Measurements from ENCODE around the gene LMNA. TPM values are rescaled to one million over a fixed set of nuclear protein-coding genes. Genes with fewer than 3 reads are reported as not detected.
"Not testable (repeated sequence)": the region's sequence is repeated elsewhere in the genome, so short reads cannot be mapped to it uniquely, and the experiment has no call there.

The LMNA gene
- total RNA-seq, 2 donors from 2014 or later, result 740 to 804 TPM

DNA sequence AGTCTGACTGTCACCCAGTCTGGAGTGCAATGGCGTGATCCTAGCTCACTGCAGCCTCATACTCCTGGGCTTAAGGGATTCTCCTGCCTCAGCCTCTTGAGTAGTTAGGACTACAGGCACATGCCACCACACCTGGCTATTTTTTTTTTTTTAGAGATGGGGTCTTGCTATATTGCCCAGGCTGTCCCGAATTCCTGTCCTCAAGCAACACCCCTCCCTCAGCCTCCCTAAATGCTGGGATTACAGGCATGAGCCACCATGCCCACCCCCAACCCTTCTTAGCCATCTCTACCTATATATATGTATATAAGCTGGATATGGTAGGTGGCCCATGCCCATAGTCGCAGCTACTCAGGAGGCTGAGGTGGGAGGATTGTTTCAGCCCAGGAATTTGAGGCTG is 66.0 kb downstream of the LMNA start:
- ATAC-seq (ENCODE audit: insufficient number of reproducible peaks, low FRiP score, low read depth), result no peak
- Histone ChIP-seq H3K9me3 (no peaks in the 10 kb centered on the region), H3K4me1 (ENCODE audit: control insufficient read depth in 1 of 2, low read depth in 2 of 2) (no peaks in the 10 kb centered on the region), H3K36me3 (peaks cover 6% of the 10 kb centered on the region), H3K27ac (no peak overlapping the region), H3K4me3 (no peak overlapping the region), H3K27me3 (replicated peaks; ENCODE audit: insufficient read depth) (no peaks in the 10 kb centered on the region)
- TF ChIP-seq, protein P1, sequence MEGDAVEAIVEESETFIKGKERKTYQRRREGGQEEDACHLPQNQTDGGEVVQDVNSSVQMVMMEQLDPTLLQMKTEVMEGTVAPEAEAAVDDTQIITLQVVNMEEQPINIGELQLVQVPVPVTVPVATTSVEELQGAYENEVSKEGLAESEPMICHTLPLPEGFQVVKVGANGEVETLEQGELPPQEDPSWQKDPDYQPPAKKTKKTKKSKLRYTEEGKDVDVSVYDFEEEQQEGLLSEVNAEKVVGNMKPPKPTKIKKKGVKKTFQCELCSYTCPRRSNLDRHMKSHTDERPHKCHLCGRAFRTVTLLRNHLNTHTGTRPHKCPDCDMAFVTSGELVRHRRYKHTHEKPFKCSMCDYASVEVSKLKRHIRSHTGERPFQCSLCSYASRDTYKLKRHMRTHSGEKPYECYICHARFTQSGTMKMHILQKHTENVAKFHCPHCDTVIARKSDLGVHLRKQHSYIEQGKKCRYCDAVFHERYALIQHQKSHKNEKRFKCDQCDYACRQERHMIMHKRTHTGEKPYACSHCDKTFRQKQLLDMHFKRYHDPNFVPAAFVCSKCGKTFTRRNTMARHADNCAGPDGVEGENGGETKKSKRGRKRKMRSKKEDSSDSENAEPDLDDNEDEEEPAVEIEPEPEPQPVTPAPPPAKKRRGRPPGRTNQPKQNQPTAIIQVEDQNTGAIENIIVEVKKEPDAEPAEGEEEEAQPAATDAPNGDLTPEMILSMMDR (IDR thresholded peaks at IDR 0.05), result no peak
- no peak for DNase-seq (ENCODE audit: low spot score)

DNA sequence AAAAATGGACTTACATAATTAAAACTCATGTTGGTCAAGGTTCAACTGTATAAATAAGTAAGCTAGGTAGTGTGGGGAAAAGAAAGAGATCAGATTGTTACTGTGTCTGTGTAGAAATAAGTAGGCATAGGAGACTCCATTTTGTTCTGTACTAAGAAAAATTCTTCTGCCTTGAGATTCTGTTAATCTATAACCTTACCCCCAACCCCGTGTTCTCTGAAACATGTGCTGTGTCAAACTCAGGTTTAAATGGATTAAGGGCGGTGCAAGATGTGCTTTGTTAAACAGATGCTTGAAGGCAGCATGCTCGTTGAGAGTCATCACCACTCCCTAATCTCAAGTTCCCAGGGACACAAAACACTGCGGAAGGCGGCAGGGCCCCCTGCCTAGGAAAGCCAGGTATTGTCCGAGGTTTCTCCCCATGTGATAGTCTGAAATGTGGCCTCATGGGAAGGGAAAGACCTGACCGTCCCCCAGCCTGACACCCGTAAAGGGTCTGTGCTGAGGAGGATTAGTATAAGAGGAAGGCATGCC is 66.9 kb downstream of the LMNA start:
- H3K36me3 ChIP-seq; H3K27me3 ChIP-seq (replicated peaks; ENCODE audit: insufficient read depth); H3K4me1 ChIP-seq (ENCODE audit: control insufficient read depth in 1 of 2, low read depth in 2 of 2); H3K27ac ChIP-seq; H3K4me3 ChIP-seq; H3K9me3 ChIP-seq; DNase-seq (ENCODE audit: low spot score); ATAC-seq (ENCODE audit: insufficient number of reproducible peaks, low FRiP score, low read depth): not testable (repeated sequence)

DNA sequence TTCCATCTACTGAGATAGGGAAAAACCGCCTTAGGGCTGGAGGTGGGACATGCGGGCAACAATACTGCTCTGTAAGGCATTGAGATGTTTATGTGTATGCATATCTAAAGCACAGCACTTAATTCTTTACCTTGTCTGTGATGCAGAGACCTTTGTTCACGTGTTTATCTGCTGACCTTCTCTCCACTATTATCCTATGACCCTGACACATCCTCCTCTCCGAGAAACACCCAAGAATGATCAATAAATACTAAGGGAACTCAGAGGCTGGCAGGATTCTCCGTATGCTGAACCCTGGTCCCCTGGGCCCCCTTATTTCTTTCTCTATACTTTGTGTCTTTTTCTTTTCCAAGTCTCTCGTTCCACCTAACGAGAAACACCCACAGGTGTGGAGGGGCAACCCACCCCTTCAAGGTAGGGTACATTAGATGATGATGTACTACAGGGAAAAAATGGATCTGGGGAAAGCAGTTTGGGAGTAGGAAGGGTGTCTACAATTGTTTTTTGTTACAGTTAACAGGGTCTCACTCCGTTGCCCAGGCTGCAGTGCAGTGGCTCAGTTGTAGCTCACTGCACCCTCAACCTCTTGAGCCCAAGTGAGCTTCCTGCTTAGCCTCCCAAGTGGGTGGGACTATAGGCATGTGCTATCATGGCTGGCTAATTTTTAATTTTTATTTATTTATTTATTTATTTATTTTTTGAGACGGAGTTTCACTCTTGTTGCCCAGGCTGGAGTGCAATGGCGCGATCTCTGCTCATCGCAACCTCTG is 67.7 kb downstream of the LMNA start:
- ATAC-seq (ENCODE audit: insufficient number of reproducible peaks, low FRiP score, low read depth); H3K27ac ChIP-seq; H3K4me3 ChIP-seq; H3K27me3 ChIP-seq (replicated peaks; ENCODE audit: insufficient read depth); H3K4me1 ChIP-seq (ENCODE audit: control insufficient read depth in 1 of 2, low read depth in 2 of 2); H3K9me3 ChIP-seq; DNase-seq (ENCODE audit: low spot score); H3K36me3 ChIP-seq: not testable (repeated sequence)

DNA sequence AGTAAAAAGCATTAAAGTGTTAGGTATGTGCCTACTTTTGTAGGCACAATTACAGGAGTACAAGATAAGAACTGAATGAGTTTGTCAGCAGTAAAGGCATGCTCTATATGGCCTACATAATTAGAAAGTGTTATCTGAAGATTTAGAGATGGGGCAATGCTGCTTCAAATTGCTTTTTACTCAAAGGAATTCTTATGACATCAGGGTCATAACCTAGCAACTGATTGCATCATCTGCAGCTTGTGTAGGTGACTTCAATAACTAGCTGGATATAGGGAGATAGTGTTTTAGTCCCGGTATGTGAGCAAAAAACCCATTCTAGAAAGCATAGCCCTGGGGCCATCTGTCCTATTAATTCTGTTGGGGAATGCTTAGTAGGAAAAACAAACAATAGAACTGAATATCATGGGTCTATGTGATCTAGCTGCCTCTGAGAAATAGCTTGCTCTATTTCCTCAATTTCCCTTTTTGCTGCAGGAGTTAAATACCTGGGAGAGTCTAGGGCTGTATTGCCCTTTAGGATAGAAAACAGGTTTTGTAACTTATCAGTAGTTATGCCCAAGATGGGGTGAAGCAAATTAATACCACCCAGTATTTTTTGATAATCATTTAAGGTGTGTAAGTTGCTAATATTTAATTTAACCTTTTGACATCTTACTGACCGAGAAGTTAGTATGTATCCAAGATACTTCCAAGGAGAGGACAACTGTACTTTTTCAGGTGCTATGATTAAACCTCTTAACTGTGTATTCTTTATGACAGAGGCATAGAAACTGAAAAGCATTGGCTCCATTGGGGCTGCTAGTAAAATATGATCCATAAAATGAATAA is 72.1 kb downstream of the LMNA start:
- ATAC-seq (ENCODE audit: insufficient number of reproducible peaks, low FRiP score, low read depth), result not testable (repeated sequence)

More for the DNA sequence above, 72.1 kb downstream of the LMNA start:
- not testable (repeated sequence) for H3K27me3 ChIP-seq (replicated peaks; ENCODE audit: insufficient read depth); H3K27ac ChIP-seq; H3K9me3 ChIP-seq; H3K36me3 ChIP-seq; H3K4me1 ChIP-seq (ENCODE audit: control insufficient read depth in 1 of 2, low read depth in 2 of 2); H3K4me3 ChIP-seq; DNase-seq (ENCODE audit: low spot score)

Other genes with a start within 250 kb of the LMNA start
- gene RIT1, start 203.4 kb upstream of the LMNA start, total RNA-seq, result 10 to 100 TPM; 27.1 to 42.8 TPM
- gene KHDC4, start 180.3 kb upstream of the LMNA start, total RNA-seq, result 10 to 100 TPM; 50.6 to 56.9 TPM
- gene RXFP4, start 173.1 kb upstream of the LMNA start, total RNA-seq, result not detected
- 100 to 1,000 TPM; 162 to 166 TPM for gene ARHGEF2, start 136.2 kb upstream of the LMNA start, total RNA-seq
- 100 to 1,000 TPM; 132 to 241 TPM for gene SSR2, start 93.8 kb upstream of the LMNA start, total RNA-seq
- gene UBQLN4, start 60.9 kb upstream of the LMNA start, total RNA-seq, result 10 to 100 TPM; 21.7 to 36.7 TPM
- gene LAMTOR2, start 59.9 kb upstream of the LMNA start, total RNA-seq, result 10 to 100 TPM; 26.4 to 37.0 TPM
- gene RAB25, start 53.6 kb upstream of the LMNA start, total RNA-seq, result not detected
- gene MEX3A, start 32.2 kb upstream of the LMNA start, total RNA-seq, result under 1 TPM in 1 of 2 donors, not detected in 1; 0.42 TPM
- 10 to 100 TPM; 12.7 to 15.8 TPM for gene SEMA4A, start 38.9 kb downstream of the LMNA start, total RNA-seq
- gene SLC25A44, start 79.4 kb downstream of the LMNA start, total RNA-seq, result 10 to 100 TPM; 10.7 to 23.7 TPM
- 10 to 100 TPM; 26.4 to 33.2 TPM for gene PMF1, start 98.3 kb downstream of the LMNA start, total RNA-seq
- gene BGLAP, start 127.5 kb downstream of the LMNA start, total RNA-seq, result not detected
- 1 to 10 TPM in 1 of 2 donors, under 1 TPM in 1; 0.27 to 2.5 TPM for gene PAQR6, start 133.3 kb downstream of the LMNA start, total RNA-seq
- gene SMG5, start 168.1 kb downstream of the LMNA start, total RNA-seq, result 10 to 100 TPM; 57.8 to 72.7 TPM
- gene TMEM79, start 169.6 kb downstream of the LMNA start, total RNA-seq, result 1 to 10 TPM in 1 of 2 donors, under 1 TPM in 1; 0.56 to 5.0 TPM
- gene GLMP, start 181.0 kb downstream of the LMNA start, total RNA-seq, result 10 to 100 TPM; 27.7 to 60.1 TPM
- not detected for gene VHLL, start 184.6 kb downstream of the LMNA start, total RNA-seq
- gene CCT3, start 223.6 kb downstream of the LMNA start, total RNA-seq, result 100 to 1,000 TPM; 104 to 106 TPM
- gene TSACC, start 223.8 kb downstream of the LMNA start, total RNA-seq, result not detected